Fibroblast of peridontal ligament (primary cell): Measurements from ENCODE around the gene AIG1.
A peak's percentile ranks its signal among the peaks of the same experiment; 100 is the strongest.

Experiments
- DNase-seq: peaks from one replicate; pipeline ENCODE4 v3.0.0-alpha.2; 2010; ENCODE audit errors: extremely low read depth

The AIG1 gene

GRCh38 chr6:143362192-143362558, 301.5 kb downstream of the AIG1 start:
- DNase-seq, result no peak

GRCh38 chr6:143363299-143363698, 302.6 kb downstream of the AIG1 start:
- peak; percentile 37 for DNase-seq

- DNase-seq, result peak; percentile 81
These were observed 307.7 kb downstream of the AIG1 start for GRCh38 chr6:143368426-143368825.

- DNase-seq, result no peak
These were observed 309.3 kb downstream of the AIG1 start for GRCh38 chr6:143369971-143370370.

- no peak for DNase-seq
These were observed 310.2 kb downstream of the AIG1 start for GRCh38 chr6:143370812-143371370.

GRCh38 chr6:143372199-143372882, 311.7 kb downstream of the AIG1 start:
- DNase-seq, result no peak

- no peak for DNase-seq
These were observed 313.3 kb downstream of the AIG1 start for GRCh38 chr6:143374014-143374413.

GRCh38 chr6:143375022-143375585, 314.4 kb downstream of the AIG1 start:
- no peak for DNase-seq

GRCh38 chr6:143376375-143376774, 315.7 kb downstream of the AIG1 start:
- DNase-seq, result no peak

- DNase-seq, result no peak
These were observed 316.2 kb downstream of the AIG1 start for GRCh38 chr6:143376861-143377260.

GRCh38 chr6:143385636-143386035, 324.9 kb downstream of the AIG1 start:
- DNase-seq, result no peak

- DNase-seq, result no peak
These were observed 329.6 kb downstream of the AIG1 start for GRCh38 chr6:143390278-143390677.
